GM10266 (cell line): ENCODE measurements around the gene KRT37.

Source experiments
- DNase-seq: peaks from one replicate; pipeline ENCODE4 v3.0.0; 2012; ENCODE audit errors: extremely low spot score
- CTCF ChIP-seq: IDR thresholded peaks from 2 replicates; pipeline ENCODE4 v1.5.1; 2012; ENCODE audit warnings: mild to moderate bottlenecking, low read depth; ENCODE audit not compliant: control insufficient read depth, insufficient read depth; ENCODE audit errors: missing control alignments

The KRT37 gene

GRCh38 chr17:41449008-41449407 is 24.6 kb upstream of the KRT37 start:
- TF ChIP-seq CTCF: no peak
- no peak for DNase-seq

- no peak for DNase-seq
- TF ChIP-seq CTCF: no peak
Measured at GRCh38 chr17:41448506-41448905, 24.1 kb upstream of the KRT37 start.

GRCh38 chr17:41446806-41447205 is 22.4 kb upstream of the KRT37 start:
- TF ChIP-seq CTCF: no peak
- DNase-seq: no peak

GRCh38 chr17:41444640-41445039 is 20.3 kb upstream of the KRT37 start:
- no peak for TF ChIP-seq CTCF
- no peak for DNase-seq

- DNase-seq: no peak
- TF ChIP-seq CTCF: no peak
Measured at GRCh38 chr17:41444186-41444585, 19.8 kb upstream of the KRT37 start.

GRCh38 chr17:41442739-41443138 is 18.4 kb upstream of the KRT37 start:
- no peak for DNase-seq
- TF ChIP-seq CTCF: no peak

- TF ChIP-seq CTCF: no peak
- no peak for DNase-seq
Measured at GRCh38 chr17:41440531-41441033, 16.2 kb upstream of the KRT37 start, which contains the start of gene KRT38. Gene KRT38, minus strand, starts transcription at chr17:41440983. Its CDS starts 62 bp downstream, at chr17:41440921.
